Uterus (tissue), 4 donors: ENCODE results near the gene ASAP3. TPM values are rescaled to one million over a fixed set of nuclear protein-coding genes. Genes with fewer than 3 reads are reported as not detected.

Experiments used
- DNase-seq, 2 donors: peaks; one replicate each; pipeline ENCODE4 v3.0.0-alpha.2; 2019 to 2020
- H3K27ac ChIP-seq, 2 donors: fragments of 200-600 bp; sonication (generic); 1 replicate in 1 of 2; 2 replicates in 1 of 2; pipeline ENCODE4 v1.5.1; 2016 to 2018
- H3K27me3 ChIP-seq, 2 donors: fragments of 200-600 bp; sonication (generic); one replicate each; pipeline ENCODE4 v1.5.1; 2018 to 2019; ENCODE audit warnings: control low read depth in 1 of 2
- H3K36me3 ChIP-seq, 2 donors: fragments of 200-600 bp; sonication (generic); one replicate each; pipeline ENCODE4 v1.5.1; 2019; ENCODE audit warnings: control low read depth in 1 of 2
- H3K4me1 ChIP-seq, 2 donors: fragments of 200-600 bp; sonication (generic); one replicate each; pipeline ENCODE4 v1.5.1; 2018 to 2019; ENCODE audit warnings: control low read depth in 1 of 2
- H3K4me3 ChIP-seq, 2 donors: fragments of 200-600 bp; sonication (generic); 1 replicate in 1 of 2; 2 replicates in 1 of 2; pipeline ENCODE4 v1.5.1; 2018 to 2019; ENCODE audit warnings: mild to moderate bottlenecking in 1 of 2
- H3K9me3 ChIP-seq, 2 donors: fragments of 200-600 bp; sonication (generic); one replicate each; pipeline ENCODE4 v1.5.1; 2019; ENCODE audit warnings: control low read depth in 1 of 2
- CTCF ChIP-seq, 4 experiments: fragments of 200-600 bp in 2 of 4; fragments of 450-650 bp in 2 of 4; sonication (generic) in 2 of 4; IDR thresholded peaks; one replicate each; pipeline ENCODE4 v1.5.1; 2016 to 2019; ENCODE audit warnings: antibody characterized with exemption in 4 of 4, mild to moderate bottlenecking in 2 of 4, moderate library complexity in 1 of 4
- POLR2A ChIP-seq, 2 donors: fragments of 450-650 bp; IDR thresholded peaks; one replicate each; pipeline ENCODE4 v1.6.1; 2016; ENCODE audit warnings: antibody characterized with exemption in 2 of 2, mild to moderate bottlenecking in 1 of 2, moderate library complexity in 1 of 2
- intact Hi-C: fragments of 100-400 bp; cut with DNase I; formaldehyde crosslinking; loops from one replicate; pipeline ENCODE4 v1.15.1; 2023; ENCODE audit warnings: low total_unique reads
- total RNA-seq, 4 donors: library from RNA; depleted of rRNA in 3 of 4; stranded (reverse); fragments of >200 nt in 3 of 4; gene quantifications; one replicate each; pipeline versions ENCODE4 v1.1.0 to v1.2.4, GENCODE V29; 2014 to 2023
- donor health status: DM: yes; HTN: yes; CAD: no.

The ASAP3 gene
- total RNA-seq, 4 donors from 2014 or later, result 48.4 to 87.7 (median 68.2) TPM

- H3K27ac ChIP-seq, result no peak overlapping the region
- no peaks in the 10 kb centered on the region for H3K27me3 ChIP-seq
- H3K9me3 ChIP-seq, result no peaks in the 10 kb centered on the region
- no peaks in the 10 kb centered on the region for H3K36me3 ChIP-seq
- no peaks in the 10 kb centered on the region for H3K4me1 ChIP-seq
- DNase-seq, result no peak
- no peak overlapping the region for H3K4me3 ChIP-seq
- TF ChIP-seq POLR2A (IDR thresholded peaks at IDR 0.05) (no peak), CTCF (IDR thresholded peaks at IDR 0.05) (no peak)
- intact Hi-C loops, result no loop called here
Observed at GRCh38 chr1:23419180-23419579, 64.8 kb downstream of the ASAP3 start.

- H3K4me1 ChIP-seq, result no peaks in the 10 kb centered on the region
- no peak for TF ChIP-seq CTCF (IDR thresholded peaks at IDR 0.05)
- no peak for TF ChIP-seq POLR2A (IDR thresholded peaks at IDR 0.05)
- H3K36me3 ChIP-seq, result no peaks in the 10 kb centered on the region
- H3K27ac ChIP-seq, result no peak overlapping the region
- no peaks in the 10 kb centered on the region for H3K9me3 ChIP-seq
- no peaks in the 10 kb centered on the region for H3K27me3 ChIP-seq
- intact Hi-C loops, result no loop called here
- no peak for DNase-seq
- H3K4me3 ChIP-seq, result no peak overlapping the region
Observed at GRCh38 chr1:23417570-23417969, 66.4 kb downstream of the ASAP3 start.

- TF ChIP-seq CTCF (IDR thresholded peaks at IDR 0.05), result no peak
- TF ChIP-seq POLR2A (IDR thresholded peaks at IDR 0.05), result no peak
- Histone ChIP-seq H3K4me3 (no peak overlapping the region), H3K27me3 (no peaks in the 10 kb centered on the region), H3K9me3 (no peaks in the 10 kb centered on the region), H3K27ac (no peak overlapping the region), H3K36me3 (no peaks in the 10 kb centered on the region), H3K4me1 (no peaks in the 10 kb centered on the region)
- no peak for DNase-seq
- intact Hi-C loops, result no loop called here
Observed at GRCh38 chr1:23416964-23417363, 67.0 kb downstream of the ASAP3 start.

- Histone ChIP-seq H3K9me3 (no peaks in the 10 kb centered on the region), H3K27me3 (no peaks in the 10 kb centered on the region), H3K4me1 (peaks cover 0 to 5% of the 10 kb centered on the region in 2 donors), H3K36me3 (no peaks in the 10 kb centered on the region), H3K4me3 (no peak overlapping the region), H3K27ac (no peak overlapping the region)
- TF ChIP-seq CTCF (IDR thresholded peaks at IDR 0.05), result no peak
- no peak for TF ChIP-seq POLR2A (IDR thresholded peaks at IDR 0.05)
- intact Hi-C loops, result no loop called here
- no peak for DNase-seq
Observed at GRCh38 chr1:23408797-23409290, 75.1 kb downstream of the ASAP3 start.

- Histone ChIP-seq H3K9me3 (no peaks in the 10 kb centered on the region), H3K27ac (no peak overlapping the region), H3K27me3 (no peaks in the 10 kb centered on the region), H3K4me1 (peaks cover 0 to 5% of the 10 kb centered on the region in 2 donors), H3K4me3 (no peak overlapping the region), H3K36me3 (no peaks in the 10 kb centered on the region)
- TF ChIP-seq POLR2A (IDR thresholded peaks at IDR 0.05), result no peak
- no peak for TF ChIP-seq CTCF (IDR thresholded peaks at IDR 0.05)
- DNase-seq, result no peak
- intact Hi-C loops, result no loop called here
Observed at GRCh38 chr1:23407016-23407630, 76.9 kb downstream of the ASAP3 start.
